Stimulated activated effector memory CD8-positive, alpha-beta T cell treated with anti-CD3 and anti-CD28 coated beads, Interleukin-12 subunit alpha, Interleukin-12 subunit beta, amount 100 ng/mL, for 72 hours (primary cell): ENCODE measurements around the gene TRMT1.

ENCODE experiments used
- ATAC-seq: fragments of 150-1000 bp; cut with Tn5 transposase; 2 replicates; pipeline ENCODE4 v1.10.0; 2021
- DNase-seq, 2 donors: peaks; one replicate each; pipeline ENCODE4 v3.0.0; 2021 to 2022; ENCODE audit warnings: low spot score in 2 of 2
- H3K27ac Mint-ChIP-seq: one replicate; pipeline ENCODE4 v1.8.0; 2022; ENCODE audit warnings: mild to moderate bottlenecking, mixed read lengths
- H3K36me3 Mint-ChIP-seq: one replicate; pipeline ENCODE4 v1.8.0; 2022; ENCODE audit warnings: mild to moderate bottlenecking, mixed read lengths
- H3K4me1 Mint-ChIP-seq: one replicate; pipeline ENCODE4 v1.8.0; 2022; ENCODE audit warnings: mixed read lengths
- H3K4me3 Mint-ChIP-seq: one replicate; pipeline ENCODE4 v1.8.0; 2022; ENCODE audit warnings: mild to moderate bottlenecking, mixed read lengths
- H3K9me3 Mint-ChIP-seq: one replicate; pipeline ENCODE4 v1.8.0; 2022; ENCODE audit warnings: mixed read lengths

TRMT1 gene

DNA sequence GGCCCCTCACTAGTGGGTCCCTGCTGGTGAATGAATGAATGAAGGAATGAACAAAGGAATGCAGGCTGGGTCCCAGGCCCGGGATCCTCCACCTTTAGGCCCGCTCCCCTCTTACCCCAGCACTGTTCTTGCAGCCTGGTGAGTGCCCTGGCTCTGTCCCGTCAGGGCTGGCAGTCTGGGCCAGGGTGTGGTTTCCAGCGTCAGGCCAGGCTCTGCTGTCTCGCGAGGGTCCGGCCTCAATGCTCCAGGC lies 14.2 kb downstream of the TRMT1 start:
- Mint-ChIP-seq H3K9me3 (no peaks in the 10 kb centered on the region), H3K36me3 (peaks cover 23% of the 10 kb centered on the region), H3K4me3 (peak overlapping the region; percentile 78), H3K27ac (no peak overlapping the region), H3K4me1 (peaks cover 48% of the 10 kb centered on the region)
- ATAC-seq (no peak), DNase-seq (no peak)

DNA sequence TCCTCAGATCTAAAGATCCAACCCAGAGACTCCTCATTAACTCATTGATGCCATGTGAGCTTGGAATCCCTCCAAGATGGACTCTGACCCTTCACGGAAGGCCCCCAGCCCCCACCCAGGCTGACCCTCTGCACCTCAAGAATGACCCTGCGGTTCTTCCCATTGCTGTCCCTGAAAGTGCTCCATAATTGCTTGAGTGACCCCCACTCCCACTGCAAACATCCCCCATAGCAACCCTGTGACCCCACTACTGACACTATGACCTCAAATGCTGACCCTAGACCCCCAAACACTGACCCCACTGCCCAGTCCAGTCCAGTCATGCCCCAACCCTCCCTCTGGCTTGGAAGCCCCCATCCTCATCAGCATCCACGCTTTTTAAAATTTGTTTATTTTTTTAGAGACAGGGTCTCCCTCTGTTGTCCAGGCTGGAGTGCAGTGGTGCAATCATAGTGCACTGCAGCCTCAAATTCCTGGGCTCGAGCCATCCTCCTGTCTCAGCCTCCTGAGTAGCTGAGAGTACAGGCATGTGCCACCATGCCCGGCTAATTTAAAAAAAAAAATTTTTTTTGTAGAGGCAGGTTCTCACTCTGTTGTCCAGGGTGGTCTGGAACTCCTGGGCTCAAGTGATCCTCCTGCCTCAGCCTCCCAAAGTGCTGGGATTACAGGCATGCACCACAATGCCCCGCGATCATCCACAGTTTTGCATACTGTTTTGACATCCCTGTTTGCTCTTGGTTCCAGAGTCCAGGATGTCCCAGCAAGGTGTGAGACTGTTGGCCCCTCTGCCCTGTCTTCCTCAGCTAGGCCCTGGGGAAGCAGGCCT lies 14.7 kb downstream of the TRMT1 start:
- Mint-ChIP-seq H3K36me3 (peaks cover 21% of the 10 kb centered on the region), H3K4me3 (peak overlapping the region; percentile 78), H3K9me3 (no peaks in the 10 kb centered on the region), H3K27ac (no peak overlapping the region), H3K4me1 (peaks cover 48% of the 10 kb centered on the region)
- DNase-seq (no peak), ATAC-seq (no peak)

DNA sequence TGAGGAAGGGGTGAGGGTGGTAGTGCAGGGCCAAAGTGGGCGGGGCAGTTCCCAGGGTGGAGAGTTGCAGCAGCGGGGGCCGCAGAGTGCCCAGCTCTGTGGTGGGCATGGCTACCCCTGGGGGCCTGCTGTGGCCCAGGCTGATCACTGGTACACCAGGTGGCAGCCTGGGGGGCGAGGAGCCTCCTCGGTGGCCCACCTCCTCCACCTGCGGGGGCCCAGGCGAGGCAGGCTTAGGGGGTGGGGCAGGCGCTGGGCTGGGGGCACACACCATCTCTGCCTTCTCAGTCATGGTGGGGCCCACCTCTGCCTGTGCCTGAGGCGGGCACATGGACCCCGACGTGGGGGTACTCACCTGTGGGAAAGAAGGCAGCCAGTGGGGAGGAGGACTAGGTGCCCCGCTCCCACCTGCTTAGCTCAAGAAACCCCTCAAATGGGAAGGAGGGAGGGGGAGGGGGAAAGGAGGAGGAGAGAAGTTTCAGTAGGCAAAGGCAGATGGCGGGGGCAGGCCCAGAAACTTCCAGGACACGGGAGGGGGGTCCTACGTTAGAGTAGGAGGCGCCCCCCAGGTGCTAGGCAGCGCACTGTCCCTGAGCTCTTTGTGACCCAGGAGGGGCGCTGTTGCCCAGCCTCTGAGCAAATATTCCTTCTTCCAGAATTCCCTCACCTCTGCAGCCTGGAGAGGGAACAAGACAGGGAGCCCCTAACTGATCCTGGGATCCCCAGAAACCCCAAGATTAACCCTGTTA lies 15.5 kb downstream of the TRMT1 start:
- Mint-ChIP-seq H3K4me1 (peaks cover 52% of the 10 kb centered on the region), H3K36me3 (peaks cover 14% of the 10 kb centered on the region), H3K27ac (no peak overlapping the region), H3K4me3 (peak overlapping the region; percentile 78), H3K9me3 (no peaks in the 10 kb centered on the region)
- no peak for DNase-seq
- no peak for ATAC-seq

GRCh38 chr19:13100031-13100588 lies 16.4 kb downstream of the TRMT1 start:
- ATAC-seq: peak; percentile 94

GRCh38 chr19:13099073-13099999 lies 17.2 kb downstream of the TRMT1 start:
- DNase-seq (peak; percentile 64 to 86), ATAC-seq (peak; percentile 73)
- Mint-ChIP-seq H3K9me3 (no peaks in the 10 kb centered on the region), H3K36me3 (peaks cover 14% of the 10 kb centered on the region), H3K4me1 (peaks cover 57% of the 10 kb centered on the region), H3K4me3 (peak overlapping the region; percentile 66), H3K27ac (peak overlapping the region; percentile 95)

More at GRCh38 chr19:13100031-13100588, 16.4 kb downstream of the TRMT1 start:
- Mint-ChIP-seq H3K4me3 (peak overlapping the region; percentile 66), H3K36me3 (peaks cover 14% of the 10 kb centered on the region), H3K27ac (peak overlapping the region; percentile 95), H3K9me3 (no peaks in the 10 kb centered on the region), H3K4me1 (peaks cover 55% of the 10 kb centered on the region)
- DNase-seq: peak; percentile 82 to 92

GRCh38 chr19:13098277-13099072 lies 18.1 kb downstream of the TRMT1 start:
- H3K4me3 Mint-ChIP-seq: peak overlapping the region; percentile 66
- no peaks in the 10 kb centered on the region for H3K9me3 Mint-ChIP-seq
- peaks cover 14% of the 10 kb centered on the region for H3K36me3 Mint-ChIP-seq
- no peak for DNase-seq
- no peak for ATAC-seq
- H3K4me1 Mint-ChIP-seq: peaks cover 57% of the 10 kb centered on the region
- peak overlapping the region; percentile 95 for H3K27ac Mint-ChIP-seq

DNA sequence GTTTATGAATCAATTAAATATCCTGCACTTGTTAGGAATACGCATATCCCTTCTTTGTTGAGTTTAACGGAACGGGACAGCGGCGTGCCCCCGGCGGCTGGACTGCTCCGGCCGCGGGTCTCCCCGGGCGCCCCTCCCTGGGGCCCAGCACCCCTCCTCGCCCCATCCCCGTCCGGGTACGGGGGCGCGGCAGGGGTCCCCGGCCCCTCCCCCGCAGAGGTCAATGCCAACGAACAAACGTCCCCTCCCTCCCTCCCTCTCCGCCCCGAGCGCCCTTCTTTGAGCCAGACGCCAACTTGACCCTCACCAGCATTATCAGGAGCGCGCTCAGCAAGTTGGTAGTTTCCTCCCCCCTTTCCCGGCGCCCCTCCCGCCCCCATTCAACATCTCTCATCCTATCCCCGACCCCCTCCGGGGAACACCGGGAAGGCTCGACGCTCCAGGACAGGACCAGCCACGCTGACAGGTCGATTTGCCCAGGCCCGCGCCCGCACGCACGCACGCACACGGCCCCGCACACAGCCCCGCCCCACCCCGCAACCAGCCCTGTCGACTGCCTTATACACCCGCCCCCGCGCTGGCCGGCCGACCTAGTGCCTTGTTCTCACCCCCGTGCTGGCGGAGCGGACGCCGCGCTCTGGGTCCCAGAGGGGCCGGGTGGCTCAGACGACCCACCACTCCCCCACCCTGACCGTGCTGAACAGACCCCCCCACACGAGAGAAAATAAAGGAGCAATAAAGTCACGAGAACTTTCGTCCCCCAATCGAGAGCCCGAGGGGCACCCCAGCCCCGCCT lies 18.9 kb downstream of the TRMT1 start:
- Mint-ChIP-seq H3K36me3 (peaks cover 14% of the 10 kb centered on the region), H3K27ac (no peak overlapping the region), H3K4me1 (peaks cover 52% of the 10 kb centered on the region), H3K4me3 (peak overlapping the region; percentile 66), H3K9me3 (no peaks in the 10 kb centered on the region)
- DNase-seq: no peak
- no peak for ATAC-seq

- no peak overlapping the region for H3K27ac Mint-ChIP-seq
- H3K4me1 Mint-ChIP-seq: peaks cover 51% of the 10 kb centered on the region
- peak overlapping the region; percentile 66 for H3K4me3 Mint-ChIP-seq
- DNase-seq (no peak), ATAC-seq (no peak)
- peaks cover 14% of the 10 kb centered on the region for H3K36me3 Mint-ChIP-seq
- no peaks in the 10 kb centered on the region for H3K9me3 Mint-ChIP-seq
Observed at GRCh38 chr19:13097033-13097462, 19.5 kb downstream of the TRMT1 start.

GRCh38 chr19:13095934-13096927 lies 20.3 kb downstream of the TRMT1 start:
- H3K4me3 Mint-ChIP-seq: peak overlapping the region; percentile 66
- ATAC-seq (no peak), DNase-seq (no peak)
- H3K36me3 Mint-ChIP-seq: peaks cover 14% of the 10 kb centered on the region
- no peaks in the 10 kb centered on the region for H3K9me3 Mint-ChIP-seq
- H3K27ac Mint-ChIP-seq: peak overlapping the region; percentile 9
- H3K4me1 Mint-ChIP-seq: peaks cover 43% of the 10 kb centered on the region

GRCh38 chr19:13095393-13095784 lies 21.2 kb downstream of the TRMT1 start:
- no peaks in the 10 kb centered on the region for H3K9me3 Mint-ChIP-seq
- peaks cover 12% of the 10 kb centered on the region for H3K36me3 Mint-ChIP-seq
- peaks cover 39% of the 10 kb centered on the region for H3K4me1 Mint-ChIP-seq
- ATAC-seq: no peak
- no peak overlapping the region for H3K27ac Mint-ChIP-seq
- no peak for DNase-seq
- peak overlapping the region; percentile 45 for H3K4me3 Mint-ChIP-seq

DNA sequence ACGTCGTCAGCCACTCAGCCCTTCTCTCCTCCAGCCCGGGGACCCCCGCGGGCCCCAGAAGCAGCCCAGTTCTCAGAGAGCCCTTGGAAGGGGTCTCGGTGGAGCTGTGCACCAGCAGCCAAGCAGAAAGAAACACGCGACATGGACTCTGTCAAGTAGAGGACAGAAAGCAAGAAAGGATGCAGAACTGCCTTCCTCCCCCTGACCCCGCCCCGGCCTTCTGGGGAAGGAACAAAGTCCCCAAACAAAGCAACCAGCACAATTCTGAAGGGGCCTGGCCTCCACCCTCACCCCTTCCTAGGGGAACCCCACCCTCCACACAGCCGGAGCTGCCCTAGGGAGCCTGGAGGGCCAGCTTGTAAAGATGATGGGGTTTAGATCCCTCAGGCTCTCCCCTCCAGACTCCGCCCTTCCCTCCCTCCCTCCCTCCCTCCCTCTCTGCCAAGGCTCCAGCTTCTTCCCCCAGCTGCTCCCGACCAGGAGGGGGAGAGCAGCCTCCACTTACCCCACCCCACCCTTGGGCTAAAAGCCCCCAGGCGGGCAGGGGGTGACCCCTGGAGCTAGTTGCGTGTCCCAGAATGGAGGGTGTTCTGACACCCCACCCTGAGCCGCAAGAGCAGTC lies 21.7 kb downstream of the TRMT1 start:
- H3K27ac Mint-ChIP-seq: no peak overlapping the region
- no peaks in the 10 kb centered on the region for H3K9me3 Mint-ChIP-seq
- peaks cover 34% of the 10 kb centered on the region for H3K4me1 Mint-ChIP-seq
- ATAC-seq (no peak), DNase-seq (no peak)
- H3K36me3 Mint-ChIP-seq: peaks cover 7% of the 10 kb centered on the region
- peak overlapping the region; percentile 5 for H3K4me3 Mint-ChIP-seq

- no peak overlapping the region for H3K4me3 Mint-ChIP-seq
- no peak for ATAC-seq
Observed at GRCh38 chr19:13094106-13094504, 22.4 kb downstream of the TRMT1 start.

More at GRCh38 chr19:13094106-13094504, 22.4 kb downstream of the TRMT1 start:
- Mint-ChIP-seq H3K27ac (no peak overlapping the region), H3K36me3 (peaks cover 4% of the 10 kb centered on the region), H3K9me3 (no peaks in the 10 kb centered on the region), H3K4me1 (peaks cover 30% of the 10 kb centered on the region)
- no peak for DNase-seq
